HTR-8/SVneo (cell line): ENCODE data around the gene PLA2G2F.
A peak's percentile ranks its signal among the peaks of the same experiment; 100 is the strongest.

Experiments used
- DNase-seq: peaks from one replicate; pipeline ENCODE4 v3.0.0; 2011; ENCODE audit warnings: low spot score, mixed read lengths; ENCODE audit not compliant: insufficient read length
- FAIRE-seq: peaks from 2 replicates; lab custom pipeline; 2011; peaks lifted over from hg19 to GRCh38; lab: Jason Lieb, UNC

The PLA2G2F gene

GRCh38 chr1:20138961-20139550 lies at the start of gene PLA2G2F:
TSS of gene PLA2G2F (plus strand) at chr1:20139323. CDS start at chr1:20139428, 105 bp downstream.
- DNase-seq (no peak), FAIRE-seq (no peak)

DNA sequence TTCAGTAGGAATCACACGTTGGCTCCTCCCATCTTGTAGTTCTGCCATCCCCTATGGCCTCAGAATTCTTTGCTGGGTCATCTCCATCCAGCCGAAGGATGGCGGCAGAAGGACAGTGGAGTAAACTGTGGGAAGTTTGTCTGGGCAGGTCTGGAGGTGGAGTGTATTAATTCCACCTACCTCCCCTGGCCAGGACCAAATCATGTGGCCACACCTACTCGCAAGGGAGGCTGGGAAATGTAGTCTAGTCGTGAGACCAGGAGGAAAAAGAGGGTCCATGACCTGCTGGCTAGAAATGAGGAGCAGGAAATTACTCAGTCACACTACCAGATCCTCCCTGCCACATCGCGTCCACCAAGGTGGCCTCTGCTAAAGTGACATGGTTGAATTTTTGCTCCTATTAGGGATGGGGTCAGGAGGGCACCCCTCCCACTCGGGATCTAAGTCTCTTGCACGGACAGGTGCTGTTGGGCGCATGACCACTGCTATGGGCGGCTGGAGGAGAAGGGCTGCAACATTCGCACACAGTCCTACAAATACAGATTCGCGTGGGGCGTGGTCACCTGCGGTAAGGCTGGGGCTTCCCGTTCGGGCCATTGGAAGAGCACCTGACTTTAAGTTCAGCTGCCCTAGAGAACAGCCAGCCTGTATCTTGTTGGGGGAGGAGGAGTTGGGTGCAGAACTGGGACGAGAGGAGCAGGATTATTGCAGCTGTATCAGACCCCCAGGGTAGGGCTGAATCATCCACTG lies 49.6 kb upstream of the PLA2G2F start:
- no peak for FAIRE-seq
- DNase-seq, result no peak

DNA sequence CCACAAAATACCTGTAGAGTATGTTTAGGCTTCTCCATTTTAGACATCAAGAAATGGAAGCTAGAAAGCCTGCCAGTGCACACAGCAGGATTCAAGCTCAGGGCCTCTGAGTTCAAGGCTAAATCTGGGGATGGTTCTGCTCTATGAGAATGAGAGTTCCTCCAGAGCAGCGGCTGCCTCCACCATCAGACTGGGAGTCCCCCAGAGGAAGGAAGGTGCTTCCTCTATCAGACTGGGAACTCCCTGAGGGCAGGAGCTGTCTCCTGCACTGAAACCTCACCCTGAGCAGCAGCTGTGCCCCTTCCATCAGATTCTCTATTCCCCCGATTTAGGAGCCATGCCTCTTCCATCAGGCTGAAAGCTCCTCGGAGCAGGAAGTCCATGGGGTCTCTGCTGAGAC lies 49.0 kb upstream of the PLA2G2F start:
- DNase-seq (no peak), FAIRE-seq (no peak)

GRCh38 chr1:20090641-20091040 lies 48.5 kb upstream of the PLA2G2F start:
- DNase-seq (no peak), FAIRE-seq (no peak)

- DNase-seq (no peak), FAIRE-seq (no peak)
Observed at GRCh38 chr1:20093303-20093702, 45.8 kb upstream of the PLA2G2F start.

GRCh38 chr1:20093940-20094391 lies 45.2 kb upstream of the PLA2G2F start:
- DNase-seq (no peak), FAIRE-seq (no peak)

- no peak for FAIRE-seq
- DNase-seq, result no peak
Observed at GRCh38 chr1:20095564-20096434, 43.3 kb upstream of the PLA2G2F start.

DNA sequence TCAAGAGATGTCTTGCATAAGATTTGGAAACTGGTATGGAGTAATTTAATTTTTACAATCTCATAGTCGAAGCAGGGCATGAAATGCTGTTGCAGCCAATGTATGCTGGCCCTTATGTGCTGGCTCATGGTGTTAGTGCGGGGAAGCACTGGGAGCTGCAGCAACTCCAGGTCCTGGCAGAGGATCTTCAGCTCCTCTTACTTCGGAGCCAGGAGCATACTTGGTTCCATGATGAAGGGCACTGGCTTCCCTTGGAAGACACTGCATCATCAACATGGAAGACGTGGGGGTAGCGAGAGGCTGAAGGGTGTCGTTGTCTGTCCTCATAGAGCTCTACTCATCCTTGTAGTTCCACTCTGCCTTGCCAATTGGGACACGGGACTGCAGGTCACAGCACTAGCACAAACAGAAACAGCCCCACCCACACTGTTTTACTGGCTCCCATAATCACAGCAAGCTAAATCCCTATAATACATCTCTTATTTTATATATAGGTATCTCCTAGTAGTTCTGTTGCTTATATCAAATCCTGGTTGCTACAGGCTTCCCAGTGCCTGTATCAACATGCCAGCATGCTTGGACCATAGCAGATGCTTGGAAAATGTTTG lies 42.2 kb upstream of the PLA2G2F start:
- DNase-seq, result no peak
- no peak for FAIRE-seq

- DNase-seq (no peak), FAIRE-seq (no peak)
Observed at GRCh38 chr1:20099533-20099932, 39.6 kb upstream of the PLA2G2F start.

GRCh38 chr1:20100632-20101355 lies 38.3 kb upstream of the PLA2G2F start:
- FAIRE-seq, result peak; percentile 72
- peak; percentile 48 for DNase-seq

GRCh38 chr1:20102875-20103274 lies 36.2 kb upstream of the PLA2G2F start:
- DNase-seq (peak; percentile 7), FAIRE-seq (no peak)

- FAIRE-seq (no peak), DNase-seq (no peak)
Observed at GRCh38 chr1:20105856-20106255, 33.3 kb upstream of the PLA2G2F start.

GRCh38 chr1:20107351-20107750 lies 31.8 kb upstream of the PLA2G2F start:
- DNase-seq (no peak), FAIRE-seq (no peak)

GRCh38 chr1:20107796-20108195 lies 31.3 kb upstream of the PLA2G2F start:
- no peak for DNase-seq
- FAIRE-seq, result no peak

DNA sequence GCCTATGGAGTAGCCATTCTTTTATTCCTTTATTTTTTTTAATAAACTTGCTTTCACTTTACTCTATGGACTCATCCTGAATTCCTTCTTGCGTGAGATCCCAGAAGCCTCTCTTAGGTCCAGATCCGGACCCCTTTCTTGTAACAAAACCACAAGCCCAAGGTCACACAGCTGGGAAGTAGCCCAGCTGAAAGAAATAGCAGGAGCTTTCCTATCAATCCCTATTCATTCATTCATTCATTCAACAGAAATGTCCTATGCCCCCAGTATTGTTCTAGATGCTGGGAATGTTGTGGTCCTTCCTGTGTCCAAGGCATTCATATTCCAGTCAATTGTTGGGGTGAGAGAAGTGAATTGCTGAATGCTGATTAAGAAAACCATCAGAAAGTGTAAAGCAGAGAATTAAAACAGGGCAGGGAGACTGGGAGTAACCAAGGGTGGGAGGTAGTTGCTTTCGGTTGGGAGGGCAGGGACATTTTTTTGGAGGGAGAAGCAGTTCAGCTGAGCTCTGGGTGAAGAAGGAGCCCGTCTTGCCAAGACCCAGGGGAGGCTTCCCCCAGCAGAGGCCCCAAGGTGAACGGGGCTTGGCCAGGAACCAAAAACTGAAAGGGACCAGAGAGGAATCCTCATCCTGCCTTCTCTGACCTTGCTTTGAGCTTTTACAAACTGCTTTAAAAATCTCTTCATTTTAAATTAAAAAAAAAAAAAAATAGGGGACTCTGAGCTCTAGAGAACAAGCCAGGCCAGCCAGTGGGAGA lies 30.6 kb upstream of the PLA2G2F start:
- DNase-seq (no peak), FAIRE-seq (no peak)

GRCh38 chr1:20109223-20109856 lies 29.8 kb upstream of the PLA2G2F start:
- no peak for FAIRE-seq
- DNase-seq, result no peak

- no peak for DNase-seq
- no peak for FAIRE-seq
Observed at GRCh38 chr1:20110679-20111078, 28.4 kb upstream of the PLA2G2F start.

DNA sequence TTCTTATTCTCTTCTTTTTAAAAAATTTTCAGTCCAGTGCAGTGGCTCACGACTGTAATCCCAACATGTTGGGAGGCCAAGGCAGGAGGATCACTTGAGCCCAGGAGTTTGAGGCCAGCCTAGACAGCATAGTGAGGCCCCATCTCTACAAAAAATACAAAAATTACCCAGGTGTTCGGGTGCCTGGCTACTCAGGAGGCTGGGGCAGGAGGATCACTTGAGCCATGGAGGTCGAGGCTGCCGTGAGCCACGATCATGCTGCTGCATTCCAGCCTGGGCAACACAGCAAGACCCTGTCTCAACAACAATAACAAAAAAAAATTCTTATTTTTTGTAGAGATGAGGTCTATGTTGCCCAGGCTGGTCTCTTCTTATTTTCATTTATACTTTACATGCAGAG lies 27.7 kb upstream of the PLA2G2F start:
- FAIRE-seq, result no peak

More for the DNA sequence above, 27.7 kb upstream of the PLA2G2F start:
- DNase-seq, result no peak
